GM23338 (cell line): ENCODE measurements around the gene FLT1. TPM values are rescaled to one million over a fixed set of nuclear protein-coding genes. Genes with fewer than 3 reads are reported as not detected.
A peak's percentile ranks its signal among the peaks of the same experiment; 100 is the strongest.

Experiments
- ATAC-seq: fragments of 200-7000 bp; cut with Tn5 transposase; 3 replicates; pipeline ENCODE4 v1.9.1; 2020
- DNase-seq: peaks from one replicate; pipeline ENCODE4 v3.0.0-alpha.2; 2015; ENCODE audit warnings: low spot score
- H2AFZ ChIP-seq: fragments of 200-600 bp; sonication (generic); 2 replicates; pipeline ENCODE4 v1.8.0; 2016; ENCODE audit warnings: antibody characterized with exemption, mild to moderate bottlenecking, moderate library complexity
- H3F3A ChIP-seq: fragments of 200-600 bp; sonication (generic); replicated peaks from 2 replicates; pipeline ENCODE4 v1.8.0; 2017; ENCODE audit warnings: antibody characterized with exemption, mixed run types, low read depth
- H3K27ac ChIP-seq: fragments of 200-600 bp; sonication (generic); 2 replicates; pipeline ENCODE4 v1.6.1; 2016; ENCODE audit warnings: low read depth
- H3K27me3 ChIP-seq: fragments of 200-600 bp; sonication (generic); 2 replicates; pipeline ENCODE4 v1.8.0; 2016; ENCODE audit warnings: mild to moderate bottlenecking, mixed run types, moderate library complexity; ENCODE audit not compliant: insufficient read depth
- H3K36me3 ChIP-seq: fragments of 200-600 bp; sonication (generic); 2 replicates; pipeline ENCODE4 v1.8.0; 2016; ENCODE audit warnings: mild to moderate bottlenecking; ENCODE audit not compliant: insufficient read depth
- H3K4me1 ChIP-seq: fragments of 200-600 bp; sonication (generic); 2 replicates; pipeline ENCODE4 v1.8.0; 2016; ENCODE audit warnings: mild to moderate bottlenecking, moderate library complexity; ENCODE audit not compliant: insufficient read depth
- H3K4me2 ChIP-seq: fragments of 200-600 bp; sonication (generic); 2 replicates; pipeline ENCODE4 v1.7.1; 2017; ENCODE audit warnings: mixed run types
- H3K4me3 ChIP-seq: fragments of 200-600 bp; sonication (generic); 2 replicates; pipeline ENCODE4 v1.6.1; 2016; ENCODE audit warnings: mixed run types
- H3K79me2 ChIP-seq: fragments of 200-600 bp; sonication (generic); replicated peaks from 2 replicates; pipeline ENCODE4 v1.8.0; 2017; ENCODE audit warnings: mild to moderate bottlenecking; ENCODE audit not compliant: insufficient read depth
- H3K9me2 ChIP-seq: fragments of 200-600 bp; sonication (generic); 2 replicates; pipeline ENCODE4 v1.8.0; 2017; ENCODE audit not compliant: insufficient read depth
- H4K20me1 ChIP-seq: fragments of 200-600 bp; sonication (generic); replicated peaks from 2 replicates; pipeline ENCODE4 v1.8.0; 2017; ENCODE audit warnings: mild to moderate bottlenecking; ENCODE audit not compliant: insufficient read depth
- H3K27ac Mint-ChIP-seq: 2 replicates; pipeline ENCODE4 v1.8.0; 2020; ENCODE audit warnings: inconsistent platforms, mild to moderate bottlenecking, moderate library complexity, mixed read lengths
- H3K27me3 Mint-ChIP-seq: 3 replicates; pipeline ENCODE4 v1.8.0; 2022; ENCODE audit warnings: low read depth, mild to moderate bottlenecking, moderate library complexity, mixed read lengths, inconsistent platforms; ENCODE audit not compliant: insufficient read depth, poor library complexity
- H3K36me3 Mint-ChIP-seq: 3 replicates; pipeline ENCODE4 v1.8.0; 2021; ENCODE audit warnings: low read depth, mild to moderate bottlenecking, inconsistent platforms, moderate library complexity, mixed read lengths
- H3K4me1 Mint-ChIP-seq: 3 replicates; pipeline ENCODE4 v1.8.0; 2020; ENCODE audit warnings: mild to moderate bottlenecking, inconsistent platforms, mixed read lengths
- H3K4me3 Mint-ChIP-seq: 3 replicates; pipeline ENCODE4 v1.8.0; 2021; ENCODE audit warnings: moderate library complexity, mild to moderate bottlenecking, inconsistent platforms, mixed read lengths
- H3K9me3 Mint-ChIP-seq: 3 replicates; pipeline ENCODE4 v1.8.0; 2020; ENCODE audit warnings: moderate library complexity, mild to moderate bottlenecking, inconsistent platforms, mixed read lengths
- ETS1 ChIP-seq: IDR thresholded peaks from 2 replicates; pipeline ENCODE4 v1.6.1; 2016; ENCODE audit warnings: antibody characterized with exemption
- EZH2 ChIP-seq: fragments of 200-600 bp; sonication (generic); IDR thresholded peaks from one replicate; pipeline ENCODE4 v1.8.0; 2017; ENCODE audit warnings: antibody characterized with exemption, mild to moderate bottlenecking, low read depth; ENCODE audit not compliant: unreplicated experiment
- REST ChIP-seq: IDR thresholded peaks from one replicate; pipeline ENCODE4 v1.6.1; 2018; ENCODE audit warnings: antibody characterized with exemption; ENCODE audit not compliant: unreplicated experiment
- polyA plus RNA-seq: library from polyadenylated mRNA; unstranded; fragments of >200 nt; fragmentation: Nextera tagmentation; extraction: Ambion mirVana; gene quantifications from 2 replicates; pipeline ENCODE4 v1.2.1, GENCODE V29; 2016
- total RNA-seq: library from RNA; depleted of rRNA; stranded (reverse); fragments of >200 nt; shearing (Covaris generic); gene quantifications from 2 replicates; pipeline ENCODE4 v1.2.3, GENCODE V29; 2014
- TF ChIP-seq, protein P1 (sequence below), 2 experiments: fragments of 200-600 bp in 1 of 2; sonication (generic) in 1 of 2; conservative IDR thresholded peaks; 2 replicates each; pipeline versions ENCODE4 v1.5.1 to v1.6.1; 2016 to 2017; ENCODE audit warnings: antibody characterized with exemption in 2 of 2, low read depth in 2 of 2, mild to moderate bottlenecking in 2 of 2, moderate library complexity in 1 of 2

FLT1 gene
- total and polyA plus RNA-seq, 2 experiments from 2014 or later = 26.8 to 116 TPM

DNA sequence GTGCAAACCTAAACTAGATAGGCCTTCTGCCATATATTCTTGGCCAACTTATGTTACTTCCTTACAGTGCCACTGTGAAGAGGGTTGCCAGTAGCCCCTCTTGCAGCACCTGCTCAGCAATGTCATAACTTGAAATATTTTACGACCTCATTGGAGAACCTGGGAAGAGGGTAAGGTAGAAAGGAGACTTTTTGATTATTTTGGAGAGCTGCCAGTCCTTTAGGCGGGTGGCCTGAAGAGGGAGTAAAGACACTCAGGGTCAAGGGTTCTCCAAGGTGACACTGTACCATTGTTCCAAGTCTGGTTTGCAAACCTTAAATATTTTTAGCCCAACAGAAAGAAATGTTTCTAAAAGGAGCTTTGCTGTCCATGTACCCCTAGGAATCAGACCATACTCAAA lies 118.3 kb downstream of the FLT1 start:
- H2AFZ ChIP-seq = no peak overlapping the region
- H4K20me1 ChIP-seq = no peaks in the 10 kb centered on the region
- H3K4me2 ChIP-seq = no peak overlapping the region
- no peaks in the 10 kb centered on the region for H3K27me3 ChIP-seq
- Mint-ChIP-seq H3K4me1 (peaks cover 41% of the 10 kb centered on the region), H3K36me3 (peaks cover 30% of the 10 kb centered on the region), H3K4me3 (no peak overlapping the region), H3K9me3 (no peaks in the 10 kb centered on the region), H3K27ac (no peak overlapping the region; the same call in 1 of the 2 replicates), H3K27me3 (no peaks in the 10 kb centered on the region)
- ATAC-seq (peak; percentile 46), DNase-seq (no peak)
- H3K27ac ChIP-seq = peak overlapping the region; percentile 21
- H3K36me3 ChIP-seq = peaks cover 1% of the 10 kb centered on the region; the same call in 1 of the 2 replicates
- H3K79me2 ChIP-seq = no peaks in the 10 kb centered on the region
- peaks cover 40% of the 10 kb centered on the region for H3K4me1 ChIP-seq
- peaks cover 7% of the 10 kb centered on the region; the same call in 1 of the 2 replicates for H3F3A ChIP-seq
- no peak for TF ChIP-seq ETS1
- TF ChIP-seq, protein P1, sequence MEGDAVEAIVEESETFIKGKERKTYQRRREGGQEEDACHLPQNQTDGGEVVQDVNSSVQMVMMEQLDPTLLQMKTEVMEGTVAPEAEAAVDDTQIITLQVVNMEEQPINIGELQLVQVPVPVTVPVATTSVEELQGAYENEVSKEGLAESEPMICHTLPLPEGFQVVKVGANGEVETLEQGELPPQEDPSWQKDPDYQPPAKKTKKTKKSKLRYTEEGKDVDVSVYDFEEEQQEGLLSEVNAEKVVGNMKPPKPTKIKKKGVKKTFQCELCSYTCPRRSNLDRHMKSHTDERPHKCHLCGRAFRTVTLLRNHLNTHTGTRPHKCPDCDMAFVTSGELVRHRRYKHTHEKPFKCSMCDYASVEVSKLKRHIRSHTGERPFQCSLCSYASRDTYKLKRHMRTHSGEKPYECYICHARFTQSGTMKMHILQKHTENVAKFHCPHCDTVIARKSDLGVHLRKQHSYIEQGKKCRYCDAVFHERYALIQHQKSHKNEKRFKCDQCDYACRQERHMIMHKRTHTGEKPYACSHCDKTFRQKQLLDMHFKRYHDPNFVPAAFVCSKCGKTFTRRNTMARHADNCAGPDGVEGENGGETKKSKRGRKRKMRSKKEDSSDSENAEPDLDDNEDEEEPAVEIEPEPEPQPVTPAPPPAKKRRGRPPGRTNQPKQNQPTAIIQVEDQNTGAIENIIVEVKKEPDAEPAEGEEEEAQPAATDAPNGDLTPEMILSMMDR (conservative IDR thresholded peaks at IDR 0.05; ENCODE audit: low read depth in 2 of 2) = peak; percentile 31 to 40
- H3K9me2 ChIP-seq = no peaks in the 10 kb centered on the region
- H3K4me3 ChIP-seq = no peak overlapping the region

GRCh38 chr13:28375250-28375930 lies 119.5 kb downstream of the FLT1 start:
- H3K36me3 ChIP-seq = no peaks in the 10 kb centered on the region
- peaks cover 30% of the 10 kb centered on the region for H3K36me3 Mint-ChIP-seq
- H3F3A ChIP-seq = peaks cover 7% of the 10 kb centered on the region; the same call in 1 of the 2 replicates
- no peaks in the 10 kb centered on the region for H3K27me3 Mint-ChIP-seq
- ATAC-seq (peak; percentile 65), DNase-seq (no peak)
- peak overlapping the region; percentile 15 for H3K27ac ChIP-seq
- TF ChIP-seq EZH2 (no peak), REST (no peak)
- TF ChIP-seq, protein P1 (conservative IDR thresholded peaks at IDR 0.05; ENCODE audit: low read depth in 2 of 2) = 0 out of 4 replicates have a peak, but pooled peaks of 1 of the 2 experiments have one; percentile 10
- no peaks in the 10 kb centered on the region for H3K79me2 ChIP-seq
- no peak overlapping the region for H3K4me3 ChIP-seq
- H3K4me1 Mint-ChIP-seq = peaks cover 40% of the 10 kb centered on the region
- H3K4me2 ChIP-seq = no peak overlapping the region
- H3K4me3 Mint-ChIP-seq = no peak overlapping the region
- no peaks in the 10 kb centered on the region for H4K20me1 ChIP-seq
- H3K4me1 ChIP-seq = peaks cover 40% of the 10 kb centered on the region
- H3K27ac Mint-ChIP-seq = peak overlapping the region; percentile 25; the same call in 1 of the 2 replicates
- H3K9me3 Mint-ChIP-seq = no peaks in the 10 kb centered on the region
- no peak overlapping the region for H2AFZ ChIP-seq
- H3K9me2 ChIP-seq = no peaks in the 10 kb centered on the region
- H3K27me3 ChIP-seq = no peaks in the 10 kb centered on the region
